Right ventricle myocardium inferior (tissue), 1 donor: ENCODE results near the gene ARHGEF28. TPM values are rescaled to one million over a fixed set of nuclear protein-coding genes. Genes with fewer than 3 reads are reported as not detected.
A peak's percentile ranks its signal among the peaks of the same experiment; 100 is the strongest.

Experiments
- ATAC-seq: fragments of 200-7000 bp; cut with Tn5 transposase; one replicate; pipeline ENCODE4 v1.9.1; 2020; ENCODE audit warnings: mild to moderate bottlenecking, moderate library complexity
- DNase-seq: peaks from one replicate; pipeline ENCODE4 v3.0.0; 2021; ENCODE audit errors: missing footprints
- intact Hi-C: fragments of 100-400 bp; cut with DNase I; formaldehyde crosslinking; loops from one replicate; pipeline ENCODE4 v1.11.0; 2022
- total RNA-seq: library from RNA; stranded (reverse); fragmentation: NEBNext Ultra II Directional; extraction: Animal tissue kit (Norgen Biotek cat#: 25700); gene quantifications from one replicate; pipeline ENCODE4 v1.2.1, GENCODE V29; 2021
- donor health status: DM: no; HTN: yes; CAD: no; lungs with severe emphysema.

ARHGEF28 gene
- total RNA-seq, 1 donor from 2014 or later: 1.9 TPM

- DNase-seq (no peak), ATAC-seq (no peak)
- intact Hi-C loops: no loop called here
These were observed 326.9 kb downstream of the ARHGEF28 start for GRCh38 chr5:73952872-73953271.

- intact Hi-C loops: no loop called here
- ATAC-seq: no peak
- no peak for DNase-seq
These were observed 328.4 kb downstream of the ARHGEF28 start for GRCh38 chr5:73954381-73954780.

DNA sequence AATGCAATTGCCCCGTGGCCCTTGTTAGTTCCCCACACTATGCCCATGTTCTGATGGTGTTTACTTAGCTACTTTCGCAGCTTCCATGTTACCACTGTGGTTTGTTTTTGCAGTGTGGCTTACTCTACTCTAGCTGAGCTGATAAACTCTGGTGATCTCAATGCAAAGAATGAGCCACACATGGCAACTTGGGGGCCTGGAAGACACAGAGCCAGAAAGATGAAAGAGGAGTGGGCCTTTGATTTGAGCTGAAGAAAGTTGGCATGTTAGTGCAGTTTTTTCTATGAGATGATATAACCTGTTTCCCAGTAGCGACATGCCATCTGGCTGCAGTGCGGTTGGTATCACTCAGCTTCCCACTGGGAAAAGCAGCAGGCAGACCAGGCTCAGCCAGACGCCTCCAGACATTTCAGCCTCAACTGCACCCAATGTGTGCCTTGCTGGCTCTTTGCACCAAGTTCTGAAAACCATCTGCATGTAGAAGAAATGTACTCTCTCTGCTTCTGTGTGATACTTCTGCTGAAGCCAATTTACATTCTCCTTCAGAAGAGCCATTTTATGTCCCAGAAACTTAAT is 329.4 kb downstream of the ARHGEF28 start:
- intact Hi-C loops: no loop called here
- ATAC-seq (no peak), DNase-seq (no peak)

- intact Hi-C loops: no loop called here
- DNase-seq (no peak), ATAC-seq (no peak)
These were observed 331.5 kb downstream of the ARHGEF28 start for GRCh38 chr5:73957397-73958001.

- intact Hi-C loops: no loop called here
- ATAC-seq: no peak
- no peak for DNase-seq
These were observed 332.0 kb downstream of the ARHGEF28 start for GRCh38 chr5:73958037-73958436.

DNA sequence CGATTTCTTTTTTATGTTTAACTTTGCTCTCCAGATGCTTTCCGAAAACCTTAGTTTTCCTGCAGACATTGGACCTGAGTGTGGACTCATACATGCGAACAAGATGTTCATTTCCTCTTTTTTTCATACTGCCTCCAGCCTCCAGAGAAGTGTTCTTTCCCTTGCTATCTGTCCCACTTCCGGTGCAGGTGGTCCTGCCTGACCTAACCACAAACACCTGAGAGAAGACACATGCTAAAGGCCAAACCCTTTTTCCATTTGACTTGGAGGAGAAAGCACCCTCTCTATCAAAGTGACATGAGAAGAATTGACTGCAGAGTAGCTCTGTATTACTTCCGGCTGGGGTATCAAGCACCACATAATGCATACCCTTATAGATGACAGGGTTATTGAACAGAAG is 334.0 kb downstream of the ARHGEF28 start:
- no peak for ATAC-seq
- intact Hi-C loops: no loop called here
- DNase-seq: no peak

DNA sequence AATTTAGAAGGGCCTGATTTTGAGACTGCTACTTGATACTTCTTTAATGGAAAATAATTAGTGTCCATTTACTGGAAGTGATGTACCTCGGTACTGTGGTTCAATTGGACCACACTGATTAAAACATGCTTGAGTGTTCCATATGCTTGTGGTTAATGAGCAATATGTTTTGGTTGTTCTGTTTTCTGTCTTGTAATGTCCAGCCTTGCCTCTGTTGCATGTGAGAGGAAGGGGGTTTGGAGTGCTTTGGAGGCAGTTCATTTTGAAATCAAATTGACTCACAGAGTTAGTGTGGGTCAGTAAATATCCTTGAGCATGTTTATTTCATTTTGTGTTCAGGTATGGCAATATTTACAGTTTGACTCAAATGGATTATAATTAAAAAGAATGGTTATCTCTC is 334.4 kb downstream of the ARHGEF28 start:
- no peak for ATAC-seq
- no peak for DNase-seq
- intact Hi-C loops: no loop called here

- intact Hi-C loops: no loop called here
- DNase-seq (no peak), ATAC-seq (no peak)
These were observed 336.9 kb downstream of the ARHGEF28 start for GRCh38 chr5:73962801-73963425.

DNA sequence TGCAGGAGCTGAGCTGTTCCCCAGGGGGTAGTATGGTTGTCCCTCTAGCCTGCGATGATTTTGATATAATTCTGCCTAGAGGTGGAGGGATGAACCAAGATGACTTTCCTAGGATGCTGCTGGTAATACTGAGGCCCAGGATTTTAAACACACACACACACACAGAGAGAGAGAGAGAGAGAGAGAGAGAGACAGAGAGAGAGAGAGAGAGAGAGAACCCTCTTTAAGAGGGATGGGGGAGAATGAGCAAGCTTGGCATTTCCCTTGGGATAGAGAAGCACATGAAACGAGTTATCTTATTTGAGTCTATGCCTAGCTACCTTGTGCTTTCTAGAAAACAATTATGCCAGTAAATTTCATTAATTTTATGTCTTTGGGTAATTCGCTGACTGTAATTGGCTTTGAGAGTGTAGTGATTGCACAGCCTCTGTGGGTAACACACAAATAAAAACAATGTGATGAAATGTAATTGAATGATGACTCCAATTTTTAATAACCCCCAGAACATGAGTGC is 338.4 kb downstream of the ARHGEF28 start:
- intact Hi-C loops: no loop called here
- ATAC-seq (no peak), DNase-seq (no peak)

GRCh38 chr5:73966451-73966850 is 340.5 kb downstream of the ARHGEF28 start:
- ATAC-seq (no peak), DNase-seq (no peak)
- intact Hi-C loops: no loop called here

- no peak for ATAC-seq
- DNase-seq: no peak
- intact Hi-C loops: no loop called here
These were observed 341.4 kb downstream of the ARHGEF28 start for GRCh38 chr5:73967347-73967746.

DNA sequence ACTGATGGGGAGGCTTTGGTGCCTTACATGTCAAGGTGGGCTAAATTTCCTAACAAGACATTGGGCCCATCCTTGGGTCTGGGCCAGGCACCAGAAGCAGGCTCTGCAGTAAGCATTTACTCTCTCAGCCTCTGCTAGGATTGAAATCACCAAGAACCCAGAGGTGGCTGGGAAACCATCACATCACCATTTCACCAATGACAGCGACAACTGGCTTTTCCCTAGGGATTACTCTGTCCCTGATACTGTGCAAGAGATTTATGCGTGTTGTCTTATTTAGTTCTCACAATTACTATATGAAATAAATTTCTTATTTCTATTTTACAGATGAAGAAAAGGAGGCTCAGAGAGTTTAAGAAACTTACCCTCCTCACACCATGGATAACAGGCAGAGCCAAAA is 342.2 kb downstream of the ARHGEF28 start:
- ATAC-seq: no peak
- DNase-seq: no peak
- intact Hi-C loops: no loop called here

GRCh38 chr5:73968729-73969128 is 342.7 kb downstream of the ARHGEF28 start:
- no peak for DNase-seq
- intact Hi-C loops: no loop called here

DNA sequence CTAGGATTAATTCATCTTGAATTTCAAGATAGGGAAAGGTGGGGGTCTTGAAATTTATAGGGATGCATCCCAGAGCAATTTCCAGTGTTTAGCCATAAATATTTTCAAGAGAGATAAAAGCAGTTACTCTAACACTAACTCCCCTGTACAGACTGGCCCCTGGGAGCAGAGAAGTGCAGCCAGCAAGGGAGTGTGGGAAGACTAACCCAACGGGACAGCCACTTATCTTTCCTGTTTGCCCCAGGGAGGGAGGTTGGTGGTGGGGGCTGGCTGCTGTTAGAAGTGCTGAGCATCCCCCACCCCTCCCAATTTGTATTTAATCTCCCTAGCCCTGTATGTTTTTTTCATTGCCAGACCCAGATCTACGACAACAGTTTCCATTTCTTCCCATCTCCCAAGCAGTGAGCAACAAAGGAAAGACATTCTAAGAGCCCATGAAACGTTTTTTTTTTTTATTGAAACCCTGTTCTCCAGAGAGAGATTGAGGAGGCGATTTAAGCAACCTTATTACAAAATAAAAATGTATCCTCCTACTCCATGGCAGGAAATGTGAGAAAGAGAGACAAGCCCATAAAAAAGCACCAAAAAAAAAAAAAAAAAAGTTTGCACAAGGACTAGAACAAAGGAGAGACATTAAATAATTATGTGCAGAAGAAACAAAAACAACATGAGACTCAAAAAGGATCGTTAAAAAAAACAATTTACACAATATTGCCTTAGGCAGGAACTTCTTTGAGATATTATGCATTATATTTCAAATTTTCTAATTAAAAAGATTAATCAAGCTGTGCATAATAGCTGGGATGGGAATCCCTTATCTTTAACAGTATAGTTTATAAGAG is 343.4 kb downstream of the ARHGEF28 start:
- DNase-seq: no peak
- ATAC-seq: no peak
- intact Hi-C loops: no loop called here

More at GRCh38 chr5:73968729-73969128, 342.7 kb downstream of the ARHGEF28 start:
- ATAC-seq: no peak

DNA sequence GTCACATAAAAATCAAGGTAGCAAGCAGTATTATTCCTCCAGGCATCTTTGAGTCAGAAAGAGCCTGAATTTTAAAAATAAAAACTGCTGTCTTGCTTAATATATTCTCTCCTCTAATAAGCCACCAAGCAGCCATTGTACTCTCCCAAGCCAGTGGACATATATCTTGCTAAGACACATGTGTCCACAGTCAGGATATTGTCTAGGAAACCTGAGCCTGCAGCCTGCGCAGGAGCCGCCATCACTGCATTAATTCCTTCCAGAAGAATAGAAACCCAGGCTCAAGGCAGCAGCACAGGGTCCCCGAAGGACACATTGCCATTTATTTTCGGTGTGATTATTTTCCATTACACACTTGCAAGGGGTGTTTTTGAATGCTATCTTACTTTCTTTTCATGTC is 345.3 kb downstream of the ARHGEF28 start:
- ATAC-seq (no peak), DNase-seq (no peak)
- intact Hi-C loops: no loop called here

- intact Hi-C loops: no loop called here
- no peak for ATAC-seq
- DNase-seq: no peak
These were observed 347.1 kb downstream of the ARHGEF28 start for GRCh38 chr5:73973135-73973534.

- intact Hi-C loops: no loop called here
- peak; percentile 45 for ATAC-seq
- no peak for DNase-seq
These were observed 348.9 kb downstream of the ARHGEF28 start for GRCh38 chr5:73974871-73975360.

DNA sequence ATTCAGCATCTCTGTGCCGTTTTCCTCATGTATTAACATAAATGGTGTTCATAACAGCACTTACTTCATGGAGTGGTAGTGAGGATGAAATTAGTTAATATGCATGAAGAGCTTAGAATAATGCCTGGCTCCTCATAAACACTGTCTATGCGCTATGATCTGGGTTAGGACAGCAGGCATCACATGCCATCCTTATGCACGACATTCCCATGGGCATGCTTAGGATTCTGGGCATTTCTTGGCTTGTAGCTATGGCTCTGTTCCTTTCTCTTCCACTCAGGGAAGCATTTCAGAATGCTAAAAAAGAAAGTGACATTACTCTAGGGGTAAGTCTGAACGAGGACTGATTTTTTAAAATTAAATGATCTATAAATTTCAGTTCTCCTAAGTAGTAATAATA is 349.8 kb downstream of the ARHGEF28 start:
- DNase-seq: no peak
- peak; percentile 54 for ATAC-seq
- intact Hi-C loops: no loop called here

- DNase-seq (no peak), ATAC-seq (no peak)
- intact Hi-C loops: no loop called here
These were observed 351.1 kb downstream of the ARHGEF28 start for GRCh38 chr5:73977146-73977545.
